ENCODE results near the gene BCL2L1. TPM values are rescaled to one million over a fixed set of nuclear protein-coding genes. Genes with fewer than 3 reads are reported as not detected.
A peak's percentile ranks its signal among the peaks of the same experiment; 100 is the strongest.

The BCL2L1 gene
- total RNA-seq, 1 experiment from 2014 or later, result 226 TPM

- DNase-seq (ENCODE audit: low read depth, low spot score), result no peak
- H3K9ac ChIP-seq (ENCODE audit: low read length), result peak overlapping the region; percentile 60
- TF ChIP-seq FOSL1 (IDR thresholded peaks at IDR 0.05; ENCODE audit: low read depth) (no peak), YY1 (IDR thresholded peaks at IDR 0.05; ENCODE audit: extremely low read depth, insufficient replicate concordance, low read depth, low read length) (no peak), ZNF274 (IDR thresholded peaks at IDR 0.05; ENCODE audit: low read depth, low read length) (no peak), TCF7L2 (IDR thresholded peaks at IDR 0.05; ENCODE audit: borderline replicate concordance, extremely low read depth, insufficient read depth, insufficient read length) (no peak), POLR2AphosphoS5 (IDR thresholded peaks at IDR 0.05; ENCODE audit: low read depth, low read length) (0 out of 2 replicates have a peak, but pooled peaks have one; percentile 8)
- peak overlapping the region; percentile 69 for H3K4me2 ChIP-seq (ENCODE audit: low read length)
- no peaks in the 10 kb centered on the region for H3K9me2 ChIP-seq (ENCODE audit: insufficient read depth)
- peak overlapping the region; percentile 94 for H3K27ac ChIP-seq (ENCODE audit: low read depth, low read length)
- H4K20me1 ChIP-seq (ENCODE audit: insufficient read depth), result no peaks in the 10 kb centered on the region
- H3K79me2 ChIP-seq (ENCODE audit: insufficient read depth, low read length), result peaks cover 99% of the 10 kb centered on the region
- intact Hi-C loops (cut with micrococcal nuclease), result no loop called here
- no TSS peak for BruUV-seq (replicated peaks)
- no peaks in the 10 kb centered on the region for H3K27me3 ChIP-seq (ENCODE audit: insufficient read depth, low read length)
- ChIA-PET POLR2A (interaction anchor here (0.8 to 4.2 kb wide), 9 partner anchors 7 to 133 kb away, joined by 4 to 40 read pairs (median 5); partner anchors contain the start of gene BCL2L1), RAD21 (ENCODE audit: low non-redundant PET in 1 of 2, low total read pairs in 2 of 2, uncharacterized antibody in 2 of 2, unreplicated experiment in 2 of 2) (no interaction called here), CTCF (interaction anchor here (1.0 to 2.5 kb wide), 4 partner anchors 18 to 72 kb away, joined by 5 to 18 read pairs (median 8); no protein-coding TSS in a partner anchor)
- H3K9me3 ChIP-seq (ENCODE audit: control insufficient read depth in 1 of 2, insufficient read depth in 1 of 2, low read depth in 1 of 2, low read length in 2 of 2), result no peaks in the 10 kb centered on the region
- H3K36me3 ChIP-seq (ENCODE audit: control insufficient read depth in 1 of 2, insufficient read depth in 2 of 2, low read length in 2 of 2), result peaks cover 8 to 57% of the 10 kb centered on the region in 2 experiments
- no peak for ATAC-seq
- peaks cover 83 to 97% of the 10 kb centered on the region in 2 experiments for H3K4me1 ChIP-seq (ENCODE audit: control insufficient read depth in 1 of 2, insufficient read depth in 2 of 2, low read length in 2 of 2)
- 0 out of 4 replicates have a peak overlapping the region, but pooled peaks of 1 of the 2 experiments have one; percentile 26 for H3K4me3 ChIP-seq (replicated peaks in 1 of 2; ENCODE audit: low read depth in 1 of 2, low read length in 2 of 2)
- no peak overlapping the region for H2AFZ ChIP-seq (ENCODE audit: low read depth, low read length, poor library complexity, severe bottlenecking)
Observed at GRCh38 chr20:31705598-31706597, 16.8 kb downstream of the BCL2L1 start.

DNA sequence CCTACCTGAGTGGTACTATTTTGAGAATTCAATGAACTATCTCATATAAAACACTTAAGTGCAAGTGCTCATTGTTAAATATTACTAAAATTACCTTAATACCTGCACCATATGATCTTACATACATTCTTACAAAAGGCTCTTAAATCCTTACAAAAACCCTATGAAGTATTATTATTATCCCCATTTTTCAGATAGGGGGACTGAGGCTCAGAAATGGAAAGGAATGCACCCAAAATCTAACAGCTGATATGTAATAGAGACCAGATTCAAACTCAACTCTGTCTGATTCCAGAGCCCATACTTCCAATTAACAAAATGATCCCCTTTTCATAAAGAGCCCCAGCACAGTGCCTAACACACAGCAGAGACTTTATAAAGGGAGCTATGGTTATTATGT, 17.5 kb downstream of the BCL2L1 start:
- H3K79me2 ChIP-seq (ENCODE audit: insufficient read depth, low read length), result peaks cover 99% of the 10 kb centered on the region
- peak overlapping the region; percentile 94 for H3K27ac ChIP-seq (ENCODE audit: low read depth, low read length)
- BruUV-seq (replicated peaks), result no TSS peak

More for the DNA sequence above, 17.5 kb downstream of the BCL2L1 start:
- intact Hi-C loops (cut with micrococcal nuclease), result no loop called here
- peaks cover 8 to 57% of the 10 kb centered on the region in 2 experiments for H3K36me3 ChIP-seq (ENCODE audit: control insufficient read depth in 1 of 2, insufficient read depth in 2 of 2, low read length in 2 of 2)
- POLR2A ChIA-PET, result interaction anchor here (0.8 to 4.2 kb wide), 11 partner anchors 9 to 132 kb away, joined by 3 to 40 read pairs (median 5); partner anchors contain the start of gene BCL2L1
- DNase-seq (ENCODE audit: low read depth, low spot score) (no peak), ATAC-seq (no peak)
- peak overlapping the region; percentile 69 for H3K4me2 ChIP-seq (ENCODE audit: low read length)
- CTCF ChIA-PET, result interaction anchor here (1.2 to 2.5 kb wide), 4 partner anchors 8 to 71 kb away, joined by 3 to 18 read pairs (median 6); no protein-coding TSS in a partner anchor
- RAD21 ChIA-PET (ENCODE audit: low non-redundant PET in 1 of 2, low total read pairs in 2 of 2, uncharacterized antibody in 2 of 2, unreplicated experiment in 2 of 2), result interaction anchor here (1.0 kb wide), 2 partner anchors 18 to 19 kb away, joined by 3 to 4 read pairs; no protein-coding TSS in a partner anchor
- H3K9ac ChIP-seq (ENCODE audit: low read length), result peak overlapping the region; percentile 60
- no peaks in the 10 kb centered on the region for H3K27me3 ChIP-seq (ENCODE audit: insufficient read depth, low read length)
- no peaks in the 10 kb centered on the region for H4K20me1 ChIP-seq (ENCODE audit: insufficient read depth)
- peak overlapping the region in 1 of 2 experiments; percentile 26; a peak in 1 of 4 replicates for H3K4me3 ChIP-seq (replicated peaks in 1 of 2; ENCODE audit: low read depth in 1 of 2, low read length in 2 of 2)
- H3K9me3 ChIP-seq (ENCODE audit: control insufficient read depth in 1 of 2, insufficient read depth in 1 of 2, low read depth in 1 of 2, low read length in 2 of 2), result no peaks in the 10 kb centered on the region
- no peak overlapping the region for H2AFZ ChIP-seq (ENCODE audit: low read depth, low read length, poor library complexity, severe bottlenecking)
- TF ChIP-seq ZNF274 (IDR thresholded peaks at IDR 0.05; ENCODE audit: low read depth, low read length) (no peak), SIN3A (IDR thresholded peaks at IDR 0.05; ENCODE audit: low read depth) (0 out of 2 replicates have a peak, but pooled peaks have one; percentile 8), SRF (IDR thresholded peaks at IDR 0.05; ENCODE audit: low read depth) (0 out of 2 replicates have a peak, but pooled peaks have one; percentile 17), FOSL1 (IDR thresholded peaks at IDR 0.05; ENCODE audit: low read depth) (no peak)
- peaks cover 83 to 97% of the 10 kb centered on the region in 2 experiments for H3K4me1 ChIP-seq (ENCODE audit: control insufficient read depth in 1 of 2, insufficient read depth in 2 of 2, low read length in 2 of 2)
- H3K9me2 ChIP-seq (ENCODE audit: insufficient read depth), result no peaks in the 10 kb centered on the region

Data from HCT116 (cell line).